Embryonic facial prominence (tissue), 1 donor: ENCODE results near the gene PLEKHM3.

Experiments
- DNase-seq: peaks from one replicate; pipeline ENCODE4 v3.0.0-alpha.2; 2016; ENCODE audit errors: extremely low spot score

PLEKHM3 gene

GRCh38 chr2:208025037-208025813 is at the start of gene PLEKHM3:
PLEKHM3 (minus strand) TSS chr2:208025527; CDS start chr2:208001639, 23,888 bp downstream.
- peak; percentile 51 for DNase-seq

- no peak for DNase-seq
Observed at GRCh38 chr2:208074610-208075356, 49.5 kb upstream of the PLEKHM3 start.

GRCh38 chr2:208072250-208072892 is 47.0 kb upstream of the PLEKHM3 start:
- DNase-seq = no peak

GRCh38 chr2:208069186-208069585 is 43.9 kb upstream of the PLEKHM3 start:
- DNase-seq = no peak

GRCh38 chr2:208066016-208066415 is 40.7 kb upstream of the PLEKHM3 start:
- no peak for DNase-seq

GRCh38 chr2:208065476-208065875 is 40.1 kb upstream of the PLEKHM3 start:
- no peak for DNase-seq

GRCh38 chr2:208064220-208064961 is 39.1 kb upstream of the PLEKHM3 start:
- no peak for DNase-seq

- no peak for DNase-seq
Observed at GRCh38 chr2:208062961-208063360, 37.6 kb upstream of the PLEKHM3 start.

GRCh38 chr2:208062113-208062512 is 36.8 kb upstream of the PLEKHM3 start:
- DNase-seq = no peak

GRCh38 chr2:208057108-208057507 is 31.8 kb upstream of the PLEKHM3 start:
- DNase-seq = no peak

- no peak for DNase-seq
Observed at GRCh38 chr2:208049441-208049840, 24.1 kb upstream of the PLEKHM3 start.

GRCh38 chr2:208049006-208049405 is 23.7 kb upstream of the PLEKHM3 start:
- no peak for DNase-seq

- no peak for DNase-seq
Observed at GRCh38 chr2:208047840-208048239, 22.5 kb upstream of the PLEKHM3 start.

GRCh38 chr2:208046686-208047085 is 21.4 kb upstream of the PLEKHM3 start:
- DNase-seq = no peak

- DNase-seq = no peak
Observed at GRCh38 chr2:208042450-208042849, 17.1 kb upstream of the PLEKHM3 start.

- no peak for DNase-seq
Observed at GRCh38 chr2:208042041-208042440, 16.7 kb upstream of the PLEKHM3 start.

- DNase-seq = no peak
Observed at GRCh38 chr2:208040199-208041171, 15.2 kb upstream of the PLEKHM3 start.

GRCh38 chr2:208039376-208040110 is 14.2 kb upstream of the PLEKHM3 start:
- no peak for DNase-seq

GRCh38 chr2:208037564-208038487 is 12.5 kb upstream of the PLEKHM3 start:
- no peak for DNase-seq
